Posterior vena cava (tissue), 2 donors: ENCODE data around the gene ZSWIM4. TPM values are rescaled to one million over a fixed set of nuclear protein-coding genes. Genes with fewer than 3 reads are reported as not detected.
A peak's percentile ranks its signal among the peaks of the same experiment; 100 is the strongest.
"Not testable (repeated sequence)": the region's sequence is repeated elsewhere in the genome, so short reads cannot be mapped to it uniquely, and the experiment has no call there.

ENCODE experiments used
- DNase-seq: peaks from one replicate; pipeline ENCODE4 v3.0.0-alpha.2; 2020; ENCODE audit warnings: low spot score
- intact Hi-C, 2 donors: fragments of 100-400 bp; cut with DNase I; formaldehyde crosslinking; loops; one replicate each; pipeline versions ENCODE4 v1.14.1 to v1.14.2; 2022 to 2023
- total RNA-seq, 2 donors: library from RNA; stranded (reverse); fragmentation: NEBNext Ultra II Directional; extraction: Animal tissue kit (Norgen Biotek cat#: 25700); gene quantifications; one replicate each; pipeline ENCODE4 v1.2.1, GENCODE V29; 2021
- donor health status: DM: yes; HTN: yes; CAD: no.
- donor health status: DM: yes; HTN: yes; CAD: no.

ZSWIM4 gene
- total RNA-seq, 2 donors from 2014 or later = 2.5 to 7.8 TPM

GRCh38 chr19:13770013-13770635, 25.1 kb upstream of the ZSWIM4 start:
- no peak for DNase-seq
- intact Hi-C loops = loop anchor here in 1 of 2 donors (10.0 kb wide), 1 partner anchor 315 kb away; the partner anchor contains the start of gene C19orf67

DNA sequence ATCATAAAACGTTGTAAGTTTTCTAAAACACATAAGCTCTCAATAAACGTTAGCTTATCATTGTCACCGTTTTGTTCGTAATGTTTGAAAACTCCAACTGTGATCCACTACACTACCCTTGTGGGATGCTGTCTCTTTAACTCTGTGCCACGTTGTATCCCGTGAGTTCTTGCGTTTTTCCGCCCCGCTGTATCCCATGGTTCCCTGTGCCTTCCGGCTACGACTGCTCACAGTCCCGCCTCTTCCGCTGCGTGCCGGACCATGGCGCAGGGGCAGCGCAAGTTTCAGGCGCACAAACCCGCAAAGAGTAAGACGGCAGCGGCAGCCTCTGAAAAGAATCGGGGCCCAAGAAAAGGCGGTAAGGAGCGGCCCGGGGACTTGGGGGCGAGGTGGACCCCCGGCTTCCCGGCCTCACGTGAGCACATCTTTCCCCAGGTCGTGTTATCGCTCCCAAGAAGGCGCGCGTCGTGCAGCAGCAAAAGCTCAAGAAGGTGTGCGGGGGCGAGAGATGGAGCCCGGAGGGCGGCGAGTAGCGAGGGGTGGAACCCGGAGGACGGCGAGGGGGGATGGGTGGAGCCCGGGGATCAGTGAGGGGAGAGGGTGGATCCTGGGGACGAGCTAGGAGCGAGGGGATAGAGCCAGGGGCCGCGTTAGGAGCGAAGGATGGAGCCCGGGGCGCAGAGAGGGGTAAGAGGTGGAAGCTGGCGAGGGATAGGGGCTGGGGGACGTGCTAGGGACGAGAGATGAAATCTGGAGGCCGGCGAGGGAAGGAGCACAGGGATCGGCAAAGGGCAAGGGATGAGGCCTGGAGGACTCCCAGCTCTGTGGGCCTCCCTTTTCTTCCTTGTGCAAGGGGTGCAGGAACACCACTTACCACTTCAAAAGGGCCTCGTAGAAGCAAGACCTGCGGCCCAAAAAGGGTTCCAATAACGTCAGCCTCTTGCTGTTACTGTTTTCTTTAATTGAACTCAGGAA, 20.7 kb upstream of the ZSWIM4 start, which contains the start of gene C19orf53:
Gene C19orf53, plus strand, starts transcription at position 240 of the 975 bp plus-strand sequence. Its CDS starts 22 bp downstream, at position 262.
- peak; percentile 97 for DNase-seq
- intact Hi-C loops = loop anchor here in 1 of 2 donors (10.0 kb wide), 1 partner anchor 310 kb away; the partner anchor contains the start of gene C19orf67

DNA sequence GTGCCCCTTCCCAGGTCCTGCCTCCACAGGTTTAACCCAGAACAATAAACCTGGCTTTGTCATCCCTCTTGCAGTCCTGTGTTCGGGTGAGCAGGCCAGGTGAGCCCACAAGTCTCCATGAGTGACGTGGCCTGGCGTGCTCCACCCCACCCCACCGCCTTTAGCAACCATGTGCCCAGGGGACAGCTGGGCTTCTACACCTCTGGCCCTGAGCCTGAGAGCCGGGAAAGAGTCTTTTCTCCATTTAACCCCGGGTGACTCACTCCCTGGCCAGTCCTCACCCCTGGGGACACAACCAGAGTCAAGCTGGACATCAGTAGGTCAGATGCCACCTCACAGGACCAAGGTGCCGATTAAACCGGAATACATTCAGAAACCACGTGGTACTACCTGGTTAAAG, 16.8 kb upstream of the ZSWIM4 start:
- intact Hi-C loops = loop anchor here in 1 of 2 donors (10.0 kb wide), 1 partner anchor 306 kb away; the partner anchor contains the start of gene C19orf67
- no peak for DNase-seq

DNA sequence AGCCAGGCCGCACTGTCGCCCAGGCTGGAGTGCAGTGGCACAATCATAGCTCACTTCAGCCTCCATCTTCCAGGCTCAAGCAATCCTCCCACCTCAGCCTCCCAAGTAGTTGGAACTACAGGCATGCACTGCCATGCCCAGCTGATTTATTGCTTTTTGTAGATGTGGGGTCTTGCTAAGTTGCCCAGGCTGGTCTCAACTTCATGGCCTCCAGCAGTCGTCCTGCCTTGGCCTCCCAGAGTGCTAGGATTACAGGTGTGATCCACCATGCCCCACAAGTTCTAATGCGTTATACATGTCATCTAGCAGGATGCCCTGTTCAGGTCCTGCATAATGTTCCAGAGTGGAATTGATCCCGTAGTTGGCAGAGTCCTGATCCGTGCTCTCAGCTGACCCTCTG, 16.4 kb upstream of the ZSWIM4 start:
- no peak for DNase-seq
- intact Hi-C loops = loop anchor here in 1 of 2 donors (10.0 kb wide), 1 partner anchor 306 kb away; the partner anchor contains the start of gene C19orf67

GRCh38 chr19:13779794-13780193, 15.4 kb upstream of the ZSWIM4 start:
- intact Hi-C loops = loop anchor here (5.0 to 10.0 kb wide), 3 partner anchors 83 to 1715 kb away; partner anchors contain the start of genes C19orf67 (in 1 of the 2) and ZNF844 (in 1 of the 2)

DNA sequence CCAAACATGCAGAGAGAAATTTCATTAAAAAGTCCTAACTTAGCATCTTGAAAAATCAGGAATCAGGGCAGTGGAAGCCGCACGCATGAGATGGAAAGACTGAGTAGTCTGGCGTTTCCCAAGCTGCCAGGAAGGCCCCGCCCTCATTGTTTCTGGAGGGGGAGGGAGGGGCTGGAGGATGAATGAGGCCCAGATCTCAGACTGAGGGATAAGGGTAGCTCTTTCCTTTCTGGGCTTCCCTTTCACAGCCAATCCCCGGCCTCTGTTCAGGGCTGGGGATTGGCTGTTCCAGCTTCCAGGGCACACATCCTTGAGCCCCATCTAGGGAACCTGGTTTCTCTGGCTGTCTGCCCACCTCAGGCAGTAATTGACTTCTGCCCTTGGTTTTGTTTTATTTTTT, 13.7 kb upstream of the ZSWIM4 start:
- intact Hi-C loops = loop anchor here (5.0 to 10.0 kb wide), 2 partner anchors 81 to 1717 kb away; partner anchors contain the start of gene ZNF844 (in 1 of the 2)

More at GRCh38 chr19:13779794-13780193, 15.4 kb upstream of the ZSWIM4 start:
- not testable (repeated sequence) for DNase-seq

DNA sequence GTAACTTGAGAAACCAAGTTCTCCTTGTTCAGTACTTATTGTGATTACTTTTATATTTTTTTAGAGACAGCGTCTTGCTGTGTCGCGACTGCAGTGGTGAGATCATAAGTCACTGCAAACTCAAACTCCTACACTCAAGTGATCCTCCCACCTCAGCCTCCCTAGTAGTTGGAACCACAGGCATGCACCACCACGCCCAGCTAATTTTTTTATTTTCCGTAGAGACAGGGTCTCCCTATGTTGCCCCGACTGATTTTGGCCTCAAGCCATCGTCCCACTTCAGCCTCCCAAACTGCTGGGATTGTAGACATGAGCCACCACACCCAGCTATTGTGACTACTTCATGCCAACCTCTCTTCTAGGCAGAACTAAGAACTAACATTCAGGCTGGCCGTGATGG, 12.7 kb upstream of the ZSWIM4 start:
- intact Hi-C loops = loop anchor here (5.0 to 10.0 kb wide), 2 partner anchors 80 to 1718 kb away; partner anchors contain the start of gene ZNF844 (in 1 of the 2)
- no peak for DNase-seq

More for the DNA sequence above, 13.7 kb upstream of the ZSWIM4 start:
- DNase-seq = peak; percentile 93

DNA sequence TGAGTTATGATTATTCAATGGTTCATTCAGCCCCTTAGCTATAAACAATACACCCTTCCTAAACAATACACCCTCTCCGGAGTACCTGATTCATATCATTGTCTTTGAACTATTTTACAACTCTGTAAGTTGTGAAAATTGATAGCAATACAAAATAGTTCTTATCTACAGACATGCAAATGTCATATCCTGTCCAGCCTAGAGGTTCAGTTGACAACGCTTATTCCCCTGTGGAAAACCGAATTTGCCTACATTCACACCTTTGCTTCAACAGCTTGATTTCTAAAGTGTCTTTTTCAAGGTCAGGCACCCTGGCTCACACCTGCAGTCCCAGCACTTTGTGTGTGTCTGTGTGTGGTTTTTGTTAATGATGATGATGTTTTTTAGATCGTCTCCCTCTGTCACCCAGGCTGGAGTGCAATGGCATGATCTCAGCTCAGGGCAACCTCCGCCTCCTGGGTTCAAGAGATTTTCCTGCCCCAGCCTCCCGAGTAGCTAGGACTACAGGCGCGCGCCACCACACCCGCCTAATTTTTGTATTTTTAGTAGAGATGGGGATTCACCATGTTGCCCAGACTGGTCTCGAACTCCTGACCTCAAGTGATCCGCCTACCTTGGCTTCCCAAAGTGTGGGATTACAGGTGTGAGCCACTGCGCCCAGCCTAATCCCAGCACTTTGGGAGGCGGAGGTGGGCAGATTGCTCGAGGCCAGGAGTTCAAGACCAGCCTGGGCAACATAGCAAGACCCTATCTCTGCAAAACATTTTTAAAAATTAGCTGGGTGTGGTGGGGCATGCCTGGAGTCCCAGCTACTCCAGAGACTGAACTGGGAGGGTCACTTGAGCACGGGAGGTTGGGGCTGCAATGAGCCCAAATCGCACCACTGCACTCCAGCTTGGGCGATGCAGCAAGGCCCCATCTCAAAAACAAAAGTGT, 11.4 kb upstream of the ZSWIM4 start:
- DNase-seq = no peak
- intact Hi-C loops = loop anchor here (5.0 to 10.0 kb wide), 2 partner anchors 78 to 1719 kb away; partner anchors contain the start of gene ZNF844 (in 1 of the 2)

DNA sequence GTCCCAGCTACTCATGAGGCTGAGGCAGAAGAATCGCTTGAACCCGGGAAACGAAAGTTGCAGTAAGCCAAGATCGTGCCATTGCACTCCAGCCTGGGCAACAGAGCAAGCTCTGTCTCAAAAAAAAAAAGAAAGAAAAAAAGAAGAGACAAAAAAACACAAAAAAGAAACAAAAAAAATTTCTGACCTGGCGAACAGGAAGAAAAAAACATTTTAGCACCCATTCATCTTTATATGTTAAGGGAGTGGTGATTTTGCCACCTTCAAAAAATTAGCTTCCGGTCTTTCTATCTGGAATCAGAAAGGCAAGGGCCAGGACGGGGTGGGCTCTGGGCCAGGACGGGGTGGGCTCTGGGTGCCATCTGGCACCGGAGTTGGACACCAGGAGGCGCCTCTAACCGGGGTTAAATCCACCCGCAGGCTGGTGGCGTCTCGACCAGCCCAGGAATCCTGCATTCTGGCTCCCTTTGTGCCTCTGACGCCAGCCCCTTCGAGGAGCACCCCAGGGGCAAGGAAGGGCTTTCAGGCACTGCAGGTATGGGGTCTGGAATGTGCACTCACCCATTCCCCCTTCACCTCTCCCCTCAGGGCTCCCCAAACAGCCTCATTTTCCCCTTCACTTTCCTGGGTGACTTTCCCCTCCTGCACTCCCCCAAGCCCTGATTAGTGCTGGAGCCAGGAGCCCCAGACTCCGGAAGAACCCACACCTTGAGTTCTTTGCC, 10.4 kb upstream of the ZSWIM4 start:
- intact Hi-C loops = loop anchor here (5.0 to 10.0 kb wide), 2 partner anchors 77 to 1720 kb away; partner anchors contain the start of gene ZNF844 (in 1 of the 2)
- peak; percentile 91 for DNase-seq

DNA sequence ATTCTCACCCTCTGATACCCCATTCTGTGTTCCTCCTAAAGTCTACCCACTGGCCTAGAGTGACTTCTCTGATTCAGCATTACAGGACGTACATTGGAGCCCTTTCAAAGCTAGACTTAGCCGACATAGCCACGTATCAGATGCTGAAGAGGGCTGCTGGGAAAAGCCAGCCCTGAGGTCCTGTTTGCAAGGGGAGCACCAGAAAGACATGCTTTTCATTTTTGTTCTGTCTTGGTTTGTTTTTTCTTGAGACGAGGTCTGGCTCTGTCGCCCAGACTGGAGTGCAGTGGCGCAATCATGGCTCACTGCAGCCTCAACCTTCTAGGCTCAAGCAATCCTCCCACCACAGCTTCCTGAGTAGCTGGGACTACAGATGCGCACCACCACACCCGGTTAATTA, 6.3 kb upstream of the ZSWIM4 start:
- DNase-seq = no peak
- intact Hi-C loops = loop anchor here in 1 of 2 donors (10.0 kb wide), 1 partner anchor 1724 kb away; the partner anchor contains the start of gene ZNF844

- intact Hi-C loops = no loop called here
- DNase-seq = no peak
Measured at GRCh38 chr19:13790354-13790753, 4.9 kb upstream of the ZSWIM4 start.

DNA sequence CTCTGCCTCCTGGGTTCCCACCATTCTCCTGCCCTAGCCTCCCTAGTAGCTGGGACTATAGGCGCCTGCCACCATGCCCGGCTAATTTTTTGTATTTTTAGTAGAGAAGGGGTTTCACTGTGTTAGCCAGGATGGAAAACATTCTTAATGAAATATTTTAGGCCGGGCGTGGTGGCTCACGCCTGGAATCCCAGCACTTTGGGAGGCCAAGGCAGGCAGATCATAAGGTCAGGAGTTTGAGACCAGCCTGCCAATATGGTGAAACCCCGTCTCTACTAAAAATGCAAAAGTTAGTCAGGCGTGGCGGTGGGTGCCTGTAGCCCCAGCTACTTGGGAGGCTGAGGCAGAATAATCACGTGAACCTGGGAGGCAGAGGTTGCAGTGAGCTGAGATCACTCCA, 1.9 kb upstream of the ZSWIM4 start:
- intact Hi-C loops = not testable (repeated sequence)

DNA sequence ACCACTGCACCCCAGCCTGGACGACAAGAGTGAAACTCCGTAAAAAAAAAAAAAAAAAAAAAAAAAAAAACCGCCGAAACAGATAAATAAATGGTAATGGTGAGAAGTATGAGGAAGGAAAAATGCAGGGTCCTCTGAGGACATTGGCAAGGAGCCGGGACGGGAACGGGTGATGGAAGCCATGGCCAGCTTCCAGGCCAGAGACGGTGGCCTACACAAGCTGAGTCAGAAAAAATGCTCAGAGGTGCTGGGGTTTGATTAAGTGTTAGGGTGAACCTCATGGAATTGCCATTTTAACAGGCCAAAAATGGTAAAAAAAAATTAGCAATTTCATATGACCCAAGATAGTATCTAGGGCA, 866 bp upstream of the ZSWIM4 start:
- peak; percentile 93 for DNase-seq
- intact Hi-C loops = no loop called here

More for the DNA sequence above, 1.9 kb upstream of the ZSWIM4 start:
- not testable (repeated sequence) for DNase-seq

- intact Hi-C loops = loop anchor here in 1 of 2 donors (5.0 kb wide), 1 partner anchor 37 kb away; no protein-coding TSS in a partner anchor
- no peak for DNase-seq
Measured at GRCh38 chr19:13795595-13796300, 505 bp downstream of the ZSWIM4 start.

- intact Hi-C loops = loop anchor here in 1 of 2 donors (5.0 kb wide), 1 partner anchor 36 kb away; no protein-coding TSS in a partner anchor
- DNase-seq = peak; percentile 93
Measured at GRCh38 chr19:13796301-13797057, 1.2 kb downstream of the ZSWIM4 start.

- intact Hi-C loops = loop anchor here in 1 of 2 donors (5.0 kb wide), 1 partner anchor 35 kb away; no protein-coding TSS in a partner anchor
Measured at GRCh38 chr19:13797058-13797440, 1.8 kb downstream of the ZSWIM4 start.

More at GRCh38 chr19:13797058-13797440, 1.8 kb downstream of the ZSWIM4 start:
- no peak for DNase-seq
